ENCODE data around the gene SUCLG2.

Gene SUCLG2

DNA sequence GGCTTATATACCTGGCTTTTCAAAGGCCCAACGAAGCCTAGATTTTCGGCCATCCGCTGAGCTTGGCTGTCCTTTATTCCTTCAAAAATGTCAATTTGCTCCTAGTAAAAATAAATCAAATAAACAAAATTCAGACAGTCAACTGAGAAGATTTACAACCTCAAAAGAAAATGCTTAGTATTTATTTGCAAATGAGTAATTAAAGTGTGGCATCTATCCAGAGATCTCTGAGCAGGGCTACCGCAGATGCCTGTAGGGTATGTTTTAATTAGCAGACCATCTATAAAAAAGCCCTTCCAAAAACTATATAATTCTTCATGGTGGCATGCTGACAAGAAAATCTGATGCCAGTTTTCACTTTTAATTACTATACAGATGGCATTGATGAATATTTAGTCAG is 136.2 kb downstream of the SUCLG2 start:
- no peaks in the 10 kb centered on the region for H3K36me3 ChIP-seq (ENCODE audit: control insufficient read depth, insufficient read depth, low read length)
- no peaks in the 10 kb centered on the region for H3K9me3 ChIP-seq (ENCODE audit: control insufficient read depth, low read length)
- no peaks in the 10 kb centered on the region for H3K4me1 ChIP-seq (ENCODE audit: control insufficient read depth, insufficient read depth, low read length)
- H3K4me3 ChIP-seq (ENCODE audit: low read length), result no peak overlapping the region
- H3K27me3 ChIP-seq (ENCODE audit: control insufficient read depth, insufficient read depth, low read length), result no peaks in the 10 kb centered on the region
- no peak overlapping the region for H3K9ac ChIP-seq (ENCODE audit: low read length)

DNA sequence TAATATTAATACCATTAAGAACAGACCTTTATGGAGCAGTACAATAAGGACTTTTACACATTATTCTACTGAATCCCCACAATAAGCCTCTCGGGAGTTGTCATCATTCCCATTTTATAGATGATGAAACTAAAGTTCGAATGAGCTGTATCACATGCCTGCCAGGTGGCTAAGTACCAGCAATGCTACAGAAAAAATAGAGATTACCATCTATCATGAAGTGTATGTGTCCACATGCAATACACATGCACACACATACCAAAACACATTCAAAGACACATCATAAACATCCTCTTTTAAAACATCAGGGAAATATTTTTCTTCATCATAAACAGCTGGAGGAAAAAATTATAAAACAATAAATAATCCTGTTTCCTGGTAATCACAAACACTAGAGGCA is 136.6 kb downstream of the SUCLG2 start:
- no peaks in the 10 kb centered on the region for H3K27me3 ChIP-seq (ENCODE audit: control insufficient read depth, insufficient read depth, low read length)
- H3K4me3 ChIP-seq (ENCODE audit: low read length), result no peak overlapping the region
- H3K4me1 ChIP-seq (ENCODE audit: control insufficient read depth, insufficient read depth, low read length), result no peaks in the 10 kb centered on the region
- H3K36me3 ChIP-seq (ENCODE audit: control insufficient read depth, insufficient read depth, low read length), result no peaks in the 10 kb centered on the region
- no peaks in the 10 kb centered on the region for H3K9me3 ChIP-seq (ENCODE audit: control insufficient read depth, low read length)
- no peak overlapping the region for H3K9ac ChIP-seq (ENCODE audit: low read length)

DNA sequence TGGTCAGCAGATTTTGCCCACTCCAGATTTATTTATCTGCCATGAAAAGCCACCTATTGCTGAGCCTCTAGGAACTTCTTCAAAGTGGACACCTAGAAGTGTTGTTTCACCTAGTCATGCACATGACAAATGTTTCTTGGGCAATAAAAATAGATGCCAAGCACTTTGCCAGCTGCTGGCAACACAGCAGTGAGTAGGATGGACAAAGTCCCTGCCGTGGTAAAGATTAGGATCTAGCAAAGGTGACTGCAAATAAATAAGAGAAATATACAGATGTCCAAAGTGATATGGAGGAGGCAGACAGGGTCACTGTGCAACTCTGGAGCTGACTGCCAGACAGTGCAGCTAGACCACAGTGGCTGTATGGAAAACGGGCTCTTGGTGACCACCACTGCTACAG is 137.9 kb downstream of the SUCLG2 start:
- Histone ChIP-seq H3K36me3 (ENCODE audit: control insufficient read depth, insufficient read depth, low read length) (no peaks in the 10 kb centered on the region), H3K27me3 (ENCODE audit: control insufficient read depth, insufficient read depth, low read length) (no peaks in the 10 kb centered on the region), H3K4me1 (ENCODE audit: control insufficient read depth, insufficient read depth, low read length) (no peaks in the 10 kb centered on the region), H3K9ac (ENCODE audit: low read length) (no peak overlapping the region), H3K4me3 (ENCODE audit: low read length) (no peak overlapping the region), H3K9me3 (ENCODE audit: control insufficient read depth, low read length) (no peaks in the 10 kb centered on the region)

DNA sequence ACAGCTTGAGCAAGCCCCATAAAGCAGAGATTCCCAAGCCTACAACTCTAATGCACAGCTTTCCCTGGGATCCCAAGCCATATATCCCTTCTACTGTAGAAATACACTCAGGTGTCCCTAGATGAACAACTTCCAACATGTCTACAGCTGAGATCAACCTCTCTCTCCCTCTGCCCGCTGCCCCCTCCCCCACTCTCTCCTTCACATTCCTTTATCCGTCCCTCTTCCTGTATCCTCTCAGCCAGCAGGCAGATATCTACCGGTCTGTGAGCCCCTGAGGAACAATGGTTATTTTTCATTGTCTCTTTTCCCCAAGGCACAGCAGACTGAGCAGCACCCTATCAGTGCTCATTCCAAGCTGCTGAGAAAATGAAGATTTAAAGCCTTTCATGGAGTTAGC is 138.6 kb downstream of the SUCLG2 start:
- Histone ChIP-seq H3K36me3 (ENCODE audit: control insufficient read depth, insufficient read depth, low read length) (no peaks in the 10 kb centered on the region), H3K4me1 (ENCODE audit: control insufficient read depth, insufficient read depth, low read length) (no peaks in the 10 kb centered on the region), H3K27me3 (ENCODE audit: control insufficient read depth, insufficient read depth, low read length) (no peaks in the 10 kb centered on the region)

DNA sequence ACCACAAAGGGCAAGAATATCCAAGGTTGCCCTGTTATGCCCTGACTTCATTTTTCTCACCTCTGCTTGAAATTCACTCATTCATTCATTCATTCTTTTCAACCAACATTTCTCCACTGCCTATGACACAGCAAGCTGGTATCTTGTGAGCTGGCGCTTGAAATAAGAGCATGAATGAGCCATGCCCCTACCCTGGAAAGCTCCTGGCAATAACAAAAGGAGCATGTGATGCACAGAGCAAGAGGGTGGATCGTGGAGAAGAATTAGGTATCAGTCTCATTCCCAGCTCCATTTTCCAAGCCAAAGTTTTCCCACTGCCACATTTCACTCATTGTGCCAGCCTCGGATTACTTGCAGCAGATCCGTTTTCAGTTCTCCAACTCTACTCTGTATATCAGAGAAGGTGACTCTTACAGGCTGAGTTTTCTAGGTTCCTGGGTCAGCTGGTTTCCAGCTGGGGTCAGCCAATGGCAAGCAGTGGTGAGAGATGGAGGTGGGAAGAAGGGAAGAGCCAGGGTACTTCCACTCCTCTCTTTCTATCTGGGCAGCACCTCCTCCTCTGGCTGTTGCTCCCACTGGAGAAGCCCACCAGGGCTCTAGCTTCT is 144.8 kb downstream of the SUCLG2 start:
- H3K4me3 ChIP-seq (ENCODE audit: low read length), result no peak overlapping the region
- H3K9me3 ChIP-seq (ENCODE audit: control insufficient read depth, low read length), result no peaks in the 10 kb centered on the region
- H3K4me1 ChIP-seq (ENCODE audit: control insufficient read depth, insufficient read depth, low read length), result no peaks in the 10 kb centered on the region
- no peaks in the 10 kb centered on the region for H3K27me3 ChIP-seq (ENCODE audit: control insufficient read depth, insufficient read depth, low read length)
- H3K9ac ChIP-seq (ENCODE audit: low read length), result no peak overlapping the region
- H3K36me3 ChIP-seq (ENCODE audit: control insufficient read depth, insufficient read depth, low read length), result no peaks in the 10 kb centered on the region

More for the DNA sequence above, 138.6 kb downstream of the SUCLG2 start:
- H3K4me3 ChIP-seq (ENCODE audit: low read length), result no peak overlapping the region
- no peaks in the 10 kb centered on the region for H3K9me3 ChIP-seq (ENCODE audit: control insufficient read depth, low read length)
- H3K9ac ChIP-seq (ENCODE audit: low read length), result no peak overlapping the region

DNA sequence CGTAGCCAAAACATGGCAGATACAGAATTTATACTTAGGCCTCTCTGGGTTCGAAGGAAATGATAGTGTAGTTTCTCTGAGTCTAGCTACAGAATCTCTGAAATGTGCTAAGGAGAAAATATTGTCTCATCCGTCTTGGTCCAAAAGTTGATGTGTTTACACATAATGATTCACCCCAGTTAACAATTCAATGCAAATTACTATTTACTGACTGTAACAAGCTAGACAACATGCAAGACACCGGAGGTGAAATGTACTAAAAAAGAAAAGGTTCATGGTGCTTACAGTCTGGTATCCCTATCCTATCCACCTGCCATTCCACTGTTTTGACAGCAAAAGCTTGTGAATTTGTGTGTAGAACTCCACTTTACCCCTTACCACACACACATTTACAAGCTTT is 146.8 kb downstream of the SUCLG2 start:
- no peaks in the 10 kb centered on the region for H3K4me1 ChIP-seq (ENCODE audit: control insufficient read depth, insufficient read depth, low read length)

DNA sequence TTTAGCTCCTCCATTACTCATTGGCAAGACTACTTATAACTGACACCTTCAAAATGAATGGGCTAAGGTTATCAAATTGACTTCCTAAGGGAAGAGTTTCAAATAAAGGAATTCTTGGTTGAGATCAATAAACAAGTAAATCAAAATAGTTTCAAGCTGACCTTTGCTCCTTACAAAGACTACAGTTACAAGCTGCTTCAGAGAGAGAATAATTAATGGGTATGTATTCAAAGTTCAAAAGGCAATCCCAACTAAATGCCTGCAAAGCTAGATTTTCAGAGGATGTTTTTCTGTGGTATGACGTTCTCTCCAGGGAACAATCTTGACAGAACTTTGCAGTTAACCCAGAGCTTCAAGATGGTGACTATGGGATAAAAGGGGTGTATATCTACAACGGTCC is 153.7 kb downstream of the SUCLG2 start:
- Histone ChIP-seq H3K4me1 (ENCODE audit: control insufficient read depth, insufficient read depth, low read length) (no peaks in the 10 kb centered on the region), H3K9ac (ENCODE audit: low read length) (no peak overlapping the region), H3K27me3 (ENCODE audit: control insufficient read depth, insufficient read depth, low read length) (no peaks in the 10 kb centered on the region), H3K36me3 (ENCODE audit: control insufficient read depth, insufficient read depth, low read length) (no peaks in the 10 kb centered on the region), H3K9me3 (ENCODE audit: control insufficient read depth, low read length) (no peaks in the 10 kb centered on the region), H3K4me3 (ENCODE audit: low read length) (no peak overlapping the region)

More for the DNA sequence above, 146.8 kb downstream of the SUCLG2 start:
- H3K9ac ChIP-seq (ENCODE audit: low read length), result no peak overlapping the region
- H3K36me3 ChIP-seq (ENCODE audit: control insufficient read depth, insufficient read depth, low read length), result no peaks in the 10 kb centered on the region
- no peak overlapping the region for H3K4me3 ChIP-seq (ENCODE audit: low read length)
- no peaks in the 10 kb centered on the region for H3K9me3 ChIP-seq (ENCODE audit: control insufficient read depth, low read length)
- H3K27me3 ChIP-seq (ENCODE audit: control insufficient read depth, insufficient read depth, low read length), result no peaks in the 10 kb centered on the region

DNA sequence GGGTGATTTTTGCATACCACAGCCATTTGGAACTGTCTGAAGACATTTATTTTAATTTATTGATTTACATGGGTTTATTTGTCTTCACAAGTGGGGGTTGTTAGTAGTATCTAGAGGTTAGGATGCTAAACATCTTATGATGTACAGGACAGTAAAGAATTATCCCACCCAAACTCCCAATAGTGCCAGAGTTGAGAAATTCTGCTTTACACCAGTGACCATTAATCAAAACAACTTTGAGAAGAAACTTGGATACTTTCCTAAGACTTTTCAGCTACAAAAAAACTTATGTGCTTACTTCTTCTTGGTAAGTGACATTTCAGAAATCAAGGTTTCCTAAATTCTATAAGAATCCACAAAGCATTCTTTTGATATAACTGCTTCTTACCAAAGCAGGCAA is 156.7 kb downstream of the SUCLG2 start:
- Histone ChIP-seq H3K4me1 (ENCODE audit: control insufficient read depth, insufficient read depth, low read length) (no peaks in the 10 kb centered on the region), H3K4me3 (ENCODE audit: low read length) (no peak overlapping the region), H3K27me3 (ENCODE audit: control insufficient read depth, insufficient read depth, low read length) (no peaks in the 10 kb centered on the region), H3K9ac (ENCODE audit: low read length) (no peak overlapping the region), H3K36me3 (ENCODE audit: control insufficient read depth, insufficient read depth, low read length) (no peaks in the 10 kb centered on the region), H3K9me3 (ENCODE audit: control insufficient read depth, low read length) (no peaks in the 10 kb centered on the region)

DNA sequence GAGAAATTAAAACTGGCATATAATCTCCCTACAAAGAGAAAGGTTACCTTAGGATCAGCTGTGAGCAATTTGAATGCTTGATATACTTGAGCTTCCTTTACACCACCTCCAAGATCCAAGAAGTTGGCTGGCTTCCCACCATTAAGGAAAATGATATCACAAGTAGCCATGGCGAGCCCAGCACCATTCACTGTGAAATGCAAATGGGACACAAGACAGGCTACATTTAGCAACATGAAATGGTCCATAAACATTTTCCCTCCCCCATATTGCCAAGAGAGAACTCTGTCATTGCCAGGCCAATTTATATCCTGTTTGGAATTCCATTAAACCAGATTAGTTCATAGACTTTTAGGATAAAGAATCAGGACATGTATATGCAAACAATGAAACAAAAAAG is 158.7 kb downstream of the SUCLG2 start:
- Histone ChIP-seq H3K4me1 (ENCODE audit: control insufficient read depth, insufficient read depth, low read length) (no peaks in the 10 kb centered on the region), H3K27me3 (ENCODE audit: control insufficient read depth, insufficient read depth, low read length) (no peaks in the 10 kb centered on the region), H3K9me3 (ENCODE audit: control insufficient read depth, low read length) (no peaks in the 10 kb centered on the region), H3K9ac (ENCODE audit: low read length) (no peak overlapping the region), H3K36me3 (ENCODE audit: control insufficient read depth, insufficient read depth, low read length) (no peaks in the 10 kb centered on the region), H3K4me3 (ENCODE audit: low read length) (no peak overlapping the region)

DNA sequence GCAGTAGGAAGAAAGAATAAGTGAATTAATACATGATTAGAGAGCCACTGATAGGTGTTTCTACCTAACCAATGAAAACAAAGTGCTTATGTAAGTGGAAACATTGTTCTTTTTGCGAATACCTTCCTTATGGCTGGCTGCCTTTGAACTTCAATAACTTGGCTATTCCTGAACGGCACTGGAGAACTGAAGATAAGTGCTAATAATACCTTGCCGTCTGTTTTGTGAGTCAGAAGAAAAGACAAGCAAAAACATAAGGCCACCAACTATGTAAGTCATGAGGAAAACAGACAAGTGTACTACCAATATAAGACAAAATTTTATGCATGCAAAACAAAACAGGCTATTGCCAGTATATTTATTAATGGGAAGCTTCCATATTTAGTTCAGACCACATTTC is 160.6 kb downstream of the SUCLG2 start:
- H3K4me1 ChIP-seq (ENCODE audit: control insufficient read depth, insufficient read depth, low read length), result no peaks in the 10 kb centered on the region
- H3K4me3 ChIP-seq (ENCODE audit: low read length), result no peak overlapping the region

DNA sequence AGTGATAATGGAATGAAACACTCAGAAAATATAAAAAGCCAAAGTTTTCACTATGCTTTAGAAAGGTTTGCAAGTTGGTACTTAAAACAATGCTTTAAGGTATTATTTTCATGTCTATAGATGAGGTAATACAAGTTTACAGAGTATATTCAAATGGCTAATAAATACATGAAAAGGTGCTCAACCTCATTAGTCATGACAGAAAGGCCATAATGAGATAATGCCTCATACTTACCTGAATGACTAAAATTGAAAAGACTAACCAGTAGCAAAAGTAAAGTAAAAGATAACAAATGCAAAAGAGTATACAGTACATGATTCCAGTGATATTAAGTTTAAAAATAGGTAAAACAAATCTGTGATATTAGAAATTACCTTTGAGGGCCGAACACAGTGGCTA is 163.8 kb downstream of the SUCLG2 start:
- H3K4me3 ChIP-seq (ENCODE audit: low read length), result no peak overlapping the region
- H3K36me3 ChIP-seq (ENCODE audit: control insufficient read depth, insufficient read depth, low read length), result no peaks in the 10 kb centered on the region
- no peak overlapping the region for H3K9ac ChIP-seq (ENCODE audit: low read length)
- H3K9me3 ChIP-seq (ENCODE audit: control insufficient read depth, low read length), result no peaks in the 10 kb centered on the region
- H3K4me1 ChIP-seq (ENCODE audit: control insufficient read depth, insufficient read depth, low read length), result no peaks in the 10 kb centered on the region
- no peaks in the 10 kb centered on the region for H3K27me3 ChIP-seq (ENCODE audit: control insufficient read depth, insufficient read depth, low read length)

More for the DNA sequence above, 160.6 kb downstream of the SUCLG2 start:
- Histone ChIP-seq H3K9me3 (ENCODE audit: control insufficient read depth, low read length) (no peaks in the 10 kb centered on the region), H3K9ac (ENCODE audit: low read length) (no peak overlapping the region), H3K27me3 (ENCODE audit: control insufficient read depth, insufficient read depth, low read length) (no peaks in the 10 kb centered on the region), H3K36me3 (ENCODE audit: control insufficient read depth, insufficient read depth, low read length) (no peaks in the 10 kb centered on the region)

DNA sequence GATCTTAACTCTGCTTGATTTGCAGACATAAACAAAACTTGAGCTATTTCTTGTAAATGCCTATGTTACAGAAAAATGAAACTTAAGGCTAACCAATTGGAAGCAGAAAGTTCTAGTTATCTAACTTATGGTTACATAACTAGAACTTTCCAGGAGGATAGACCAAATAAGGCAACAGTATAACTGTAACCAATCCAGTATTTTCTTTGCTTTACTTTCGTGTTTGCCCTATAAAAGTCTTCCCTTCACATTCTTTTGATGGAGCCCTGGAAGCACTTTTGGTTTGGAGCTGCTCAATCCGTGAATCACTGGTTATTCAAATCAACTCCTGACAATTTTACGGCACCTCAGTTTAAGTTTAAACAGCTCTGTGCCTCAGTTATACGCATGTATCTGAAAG is 164.6 kb downstream of the SUCLG2 start:
- Histone ChIP-seq H3K4me1 (ENCODE audit: control insufficient read depth, insufficient read depth, low read length) (no peaks in the 10 kb centered on the region), H3K27me3 (ENCODE audit: control insufficient read depth, insufficient read depth, low read length) (no peaks in the 10 kb centered on the region), H3K4me3 (ENCODE audit: low read length) (no peak overlapping the region), H3K9ac (ENCODE audit: low read length) (no peak overlapping the region), H3K36me3 (ENCODE audit: control insufficient read depth, insufficient read depth, low read length) (no peaks in the 10 kb centered on the region), H3K9me3 (ENCODE audit: control insufficient read depth, low read length) (no peaks in the 10 kb centered on the region)

DNA sequence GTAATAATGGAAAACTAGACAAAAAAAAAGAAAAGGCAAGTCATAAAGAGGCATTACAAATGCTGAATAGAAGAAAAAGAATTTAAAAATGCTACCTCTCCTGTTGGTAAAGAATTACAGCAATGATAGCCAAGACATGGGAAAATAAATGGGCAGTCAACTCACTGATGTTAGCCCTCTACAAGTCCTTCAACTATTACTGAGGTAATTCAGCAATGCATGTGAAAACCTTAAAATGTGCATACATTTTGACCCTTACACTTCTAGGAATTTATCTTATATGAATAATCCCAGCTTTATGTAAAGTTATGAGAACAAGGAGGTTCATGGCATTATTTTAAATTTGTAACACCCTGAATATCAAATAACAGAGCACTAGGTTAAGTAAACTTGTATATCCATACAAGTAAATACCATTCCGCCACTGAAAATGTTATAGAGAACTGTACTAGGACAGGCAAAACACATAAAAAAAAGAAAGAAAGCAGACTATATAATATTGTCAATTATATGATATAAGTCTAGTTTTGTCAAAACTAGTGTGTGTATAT is 166.8 kb downstream of the SUCLG2 start:
- Histone ChIP-seq H3K27me3 (ENCODE audit: control insufficient read depth, insufficient read depth, low read length) (no peaks in the 10 kb centered on the region), H3K4me1 (ENCODE audit: control insufficient read depth, insufficient read depth, low read length) (no peaks in the 10 kb centered on the region), H3K9ac (ENCODE audit: low read length) (no peak overlapping the region), H3K36me3 (ENCODE audit: control insufficient read depth, insufficient read depth, low read length) (no peaks in the 10 kb centered on the region), H3K4me3 (ENCODE audit: low read length) (no peak overlapping the region), H3K9me3 (ENCODE audit: control insufficient read depth, low read length) (no peaks in the 10 kb centered on the region)

Measured in mucosa of stomach (tissue), 1 donor.